H1 (cell line): ENCODE data around the gene GPATCH11. TPM values are rescaled to one million over a fixed set of nuclear protein-coding genes. Genes with fewer than 3 reads are reported as not detected.

Experiments
- CTCF ChIA-PET: fragments of 300-600 bp; sonication (Branson Sonifier 250); formaldehyde crosslinking; loops from one replicate; lab custom pipeline; 2021; ENCODE audit not compliant: partially characterized antibody; lab: Charles Lee
- POLR2A ChIA-PET: fragments of 300-600 bp; sonication (Branson Sonifier 250); formaldehyde crosslinking; loops from one replicate; lab custom pipeline; 2021; ENCODE audit warnings: inconsistent platforms; ENCODE audit not compliant: partially characterized antibody; lab: Charles Lee
- DNase-seq, 2 experiments: peaks; one replicate each; pipeline versions ENCODE4 v3.0.0 to v3.0.0-alpha.2; 2010 to 2022; ENCODE audit warnings: low spot score in 2 of 2, low read depth in 1 of 2, mixed read lengths in 1 of 2
- FAIRE-seq: peaks from 2 replicates; lab custom pipeline; 2011; peaks lifted over from hg19 to GRCh38; lab: Jason Lieb, UNC
- H2AFZ ChIP-seq: 2 replicates; pipeline ENCODE4 v1.8.1; 2012; ENCODE audit warnings: low read length, inconsistent platforms
- H2AK5ac ChIP-seq: 2 replicates; pipeline ENCODE4 v1.6.1; 2013; ENCODE audit warnings: low read depth, low read length
- H2BK120ac ChIP-seq: replicated peaks from 2 replicates; pipeline ENCODE3; 2013; ENCODE audit warnings: low read depth, low read length, inconsistent platforms
- H2BK12ac ChIP-seq: 2 replicates; pipeline ENCODE4 v1.6.1; 2013; ENCODE audit warnings: low read depth, low read length
- H2BK15ac ChIP-seq: 2 replicates; pipeline ENCODE4 v1.6.1; 2013; ENCODE audit warnings: low read length
- H2BK20ac ChIP-seq: 2 replicates; pipeline ENCODE4 v1.6.1; 2013; ENCODE audit warnings: low read length
- H2BK5ac ChIP-seq: 2 replicates; pipeline ENCODE4 v1.6.1; 2013; ENCODE audit warnings: low read depth, low read length
- H3K14ac ChIP-seq: 2 replicates; pipeline ENCODE4 v1.6.1; 2013; ENCODE audit warnings: inconsistent platforms; ENCODE audit not compliant: insufficient read length
- H3K18ac ChIP-seq: 2 replicates; pipeline ENCODE4 v1.6.1; 2013; ENCODE audit warnings: low read length; ENCODE audit errors: extremely low read depth
- H3K23ac ChIP-seq: 2 replicates; pipeline ENCODE4 v1.6.1; 2013; ENCODE audit warnings: inconsistent platforms; ENCODE audit not compliant: insufficient read length
- H3K23me2 ChIP-seq: 2 replicates; pipeline ENCODE4 v1.6.1; 2013; ENCODE audit warnings: low read depth, low read length
- H3K27ac ChIP-seq: 2 replicates; pipeline ENCODE4 v1.6.1; 2011; ENCODE audit warnings: low read depth, low read length, inconsistent platforms
- H3K27me3 ChIP-seq, 4 experiments: replicated peaks in 1 of 4; 1 replicate in 1 of 4; 2 replicates in 3 of 4; pipeline versions ENCODE4 v1.6.1 to v1.8.1; 2011 to 2013; ENCODE audit warnings: low read length in 3 of 4, mild to moderate bottlenecking in 3 of 4, inconsistent platforms in 2 of 4, mixed read lengths in 2 of 4, moderate library complexity in 1 of 4; ENCODE audit not compliant: control insufficient read depth in 3 of 4, insufficient read depth in 3 of 4; ENCODE audit errors: extremely low read depth in 1 of 4
- H3K36me3 ChIP-seq, 4 experiments: 2 replicates each; pipeline versions ENCODE4 v1.6.1 to v1.8.1; 2011 to 2013; ENCODE audit warnings: mild to moderate bottlenecking in 4 of 4, low read length in 3 of 4, moderate library complexity in 2 of 4, control low read depth in 1 of 4, inconsistent platforms in 1 of 4; ENCODE audit not compliant: insufficient read depth in 4 of 4, control insufficient read depth in 2 of 4
- H3K4ac ChIP-seq: replicated peaks from 2 replicates; pipeline ENCODE3; 2013; ENCODE audit warnings: low read length, low read depth, mixed read lengths, inconsistent platforms; ENCODE audit not compliant: insufficient read length
- H3K4me1 ChIP-seq, 4 experiments: replicated peaks in 1 of 4; 1 replicate in 1 of 4; 2 replicates in 3 of 4; pipeline versions ENCODE4 v1.6.1 to v1.8.1; 2011 to 2013; ENCODE audit warnings: low read length in 3 of 4, inconsistent platforms in 2 of 4, mixed read lengths in 1 of 4; ENCODE audit not compliant: insufficient read depth in 4 of 4, control insufficient read depth in 3 of 4
- H3K4me2 ChIP-seq, 2 experiments: 2 replicates each; pipeline versions ENCODE4 v1.6.1 to v1.8.1; 2011 to 2013; ENCODE audit warnings: low read depth in 2 of 2, low read length in 2 of 2, control low read depth in 1 of 2, inconsistent platforms in 1 of 2, mild to moderate bottlenecking in 1 of 2; ENCODE audit not compliant: insufficient read depth in 1 of 2
- H3K4me3 ChIP-seq, 4 experiments: fragments of 200-600, 300-600 bp in 1 of 4; sonication (generic), shearing (Covaris generic), sonication (Bioruptor Twin) in 1 of 4; 2 replicates each; pipeline versions ENCODE4 v1.5.1 to v1.8.1; 2011 to 2016; ENCODE audit warnings: low read length in 4 of 4, low read depth in 3 of 4, control low read depth in 2 of 4, inconsistent platforms in 2 of 4, mild to moderate bottlenecking in 2 of 4, mixed read lengths in 1 of 4, moderate library complexity in 1 of 4; ENCODE audit not compliant: insufficient read depth in 2 of 4; ENCODE audit errors: extremely low read depth in 1 of 4
- H3K56ac ChIP-seq: replicated peaks from 2 replicates; pipeline ENCODE3; 2013; ENCODE audit warnings: low read depth, mild to moderate bottlenecking, mixed read lengths, low read length, inconsistent platforms; ENCODE audit not compliant: insufficient read length
- H3K79me1 ChIP-seq: 2 replicates; pipeline ENCODE4 v1.6.1; 2013; ENCODE audit warnings: low read depth, low read length, control low read depth
- H3K79me2 ChIP-seq, 2 experiments: 2 replicates each; pipeline versions ENCODE4 v1.6.1 to v1.8.1; 2012 to 2013; ENCODE audit warnings: low read length in 2 of 2, mild to moderate bottlenecking in 2 of 2, inconsistent platforms in 1 of 2; ENCODE audit not compliant: insufficient read depth in 2 of 2, control insufficient read depth in 1 of 2
- H3K9ac ChIP-seq, 4 experiments: replicated peaks in 1 of 4; 1 replicate in 1 of 4; 2 replicates in 3 of 4; pipeline versions ENCODE4 v1.6.1 to v1.8.1; 2011 to 2013; ENCODE audit warnings: low read depth in 3 of 4, low read length in 3 of 4, control low read depth in 2 of 4, mild to moderate bottlenecking in 2 of 4, moderate library complexity in 2 of 4, inconsistent platforms in 1 of 4; ENCODE audit errors: extremely low read depth in 1 of 4
- H3K9me3 ChIP-seq, 2 experiments: 2 replicates each; pipeline versions ENCODE4 v1.6.1 to v1.8.1; 2012 to 2013; ENCODE audit warnings: mild to moderate bottlenecking in 2 of 2, moderate library complexity in 2 of 2, control low read depth in 1 of 2, inconsistent platforms in 1 of 2, low read depth in 1 of 2, low read length in 1 of 2, mixed read lengths in 1 of 2; ENCODE audit not compliant: insufficient read depth in 2 of 2
- H4K20me1 ChIP-seq, 2 experiments: replicated peaks in 1 of 2; 2 replicates each; pipeline versions ENCODE3 to v1.8.1; 2011 to 2013; ENCODE audit warnings: inconsistent platforms in 2 of 2, low read length in 2 of 2, mild to moderate bottlenecking in 1 of 2; ENCODE audit not compliant: insufficient read depth in 2 of 2, control insufficient read depth in 1 of 2
- H4K5ac ChIP-seq: 2 replicates; pipeline ENCODE4 v1.6.1; 2013; ENCODE audit warnings: low read length, low read depth, mixed read lengths, inconsistent platforms; ENCODE audit not compliant: insufficient read length
- H4K8ac ChIP-seq: 2 replicates; pipeline ENCODE4 v1.8.0; 2013; ENCODE audit warnings: mild to moderate bottlenecking, moderate library complexity, low read length, inconsistent platforms; ENCODE audit not compliant: insufficient read depth; ENCODE audit errors: extremely low read depth
- H4K91ac ChIP-seq: replicated peaks from 2 replicates; pipeline ENCODE3; 2013; ENCODE audit warnings: low read length, mixed read lengths, inconsistent platforms; ENCODE audit not compliant: insufficient read length
- BRCA1 ChIP-seq: IDR thresholded peaks from 2 replicates; pipeline ENCODE4 v1.6.1; 2012; ENCODE audit warnings: low read depth, low read length, improper control_type of control experiment
- HDAC6 ChIP-seq: IDR thresholded peaks from one replicate; pipeline ENCODE4 v1.7.1; 2012; ENCODE audit warnings: low read depth, mild to moderate bottlenecking, inconsistent platforms, low read length, moderate library complexity
- KDM4A ChIP-seq: IDR thresholded peaks from one replicate; pipeline ENCODE4 v1.7.1; 2012; ENCODE audit warnings: low read depth, mild to moderate bottlenecking, moderate library complexity, low read length, inconsistent platforms; ENCODE audit not compliant: severe bottlenecking
- PHF8 ChIP-seq: fragments of 200-600 bp; sonication (generic); conservative IDR thresholded peaks from 2 replicates; pipeline ENCODE4 v1.7.1; 2012; ENCODE audit warnings: low read depth, mild to moderate bottlenecking, inconsistent platforms, low read length, moderate library complexity
- POLR2A ChIP-seq, 2 experiments: IDR thresholded peaks; 1 replicate in 1 of 2; 2 replicates in 1 of 2; pipeline ENCODE4 v1.6.1; 2011; ENCODE audit warnings: low read depth in 2 of 2, low read length in 2 of 2, mild to moderate bottlenecking in 2 of 2; ENCODE audit errors: control extremely low read depth in 1 of 2
- POLR2AphosphoS5 ChIP-seq: IDR thresholded peaks from 2 replicates; pipeline ENCODE4 v1.6.1; 2011; ENCODE audit warnings: low read depth, low read length
- RBBP5 ChIP-seq: IDR thresholded peaks from 2 replicates; pipeline ENCODE4 v1.7.1; 2012; ENCODE audit warnings: low read depth, mild to moderate bottlenecking, inconsistent platforms, low read length, moderate library complexity, borderline replicate concordance
- SIRT6 ChIP-seq: IDR thresholded peaks from one replicate; pipeline ENCODE4 v1.7.1; 2012; ENCODE audit warnings: low read length, inconsistent platforms
- SP1 ChIP-seq: IDR thresholded peaks from 2 replicates; pipeline ENCODE4 v1.6.1; 2011; ENCODE audit warnings: low read depth, low read length
- SP4 ChIP-seq: IDR thresholded peaks from 2 replicates; pipeline ENCODE4 v1.6.1; 2012; ENCODE audit warnings: low read length, inconsistent platforms
- WGBS, 2 experiments: shearing (Covaris generic) in 1 of 2; methylation state at CpG; one replicate each; pipeline versions ENCODE4 v1.1.6 to v1.1.7; 2013 to 2015; ENCODE audit warnings: low lambda C conversion rate in 2 of 2, mixed read lengths in 2 of 2, inconsistent platforms in 1 of 2, low coverage in 1 of 2, missing lambda C conversion rate in 1 of 2; ENCODE audit not compliant: insufficient replicate concordance in 2 of 2, insufficient coverage in 1 of 2, insufficient read length in 1 of 2; ENCODE audit errors: extremely low coverage in 1 of 2, missing lambda C conversion rate in 1 of 2; 5-methylcytosine and 5-hydroxymethylcytosine counted together
- long read RNA-seq, 2 experiments: library from RNA in 1 of 2; library from capped mRNA in 1 of 2; stranded (forward); transcript quantifications; one replicate each; pipeline ENCODE4 v2.0.0, GENCODE V29; 2021; ENCODE audit warnings: inconsistent platforms in 1 of 2
- polyA minus RNA-seq, 3 experiments: library from RNA; depleted of rRNA, polyadenylated mRNA; stranded (reverse); fragments of >200 nt; gene quantifications; 1 replicate in 2 of 3; 2 replicates in 1 of 3; pipeline ENCODE4 v1.2.3, GENCODE V29; 2011
- polyA plus RNA-seq, 7 experiments: library from polyadenylated mRNA; depleted of rRNA in 3 of 7; stranded (reverse) in 5 of 7; unstranded in 2 of 7; fragments of >200 nt in 5 of 7; fragments of 200-250 nt in 2 of 7; gene quantifications; 1 replicate in 5 of 7; 2 replicates in 1 of 7; 4 replicates in 1 of 7; pipeline versions ENCODE4 v1.2.1 to v1.2.3, GENCODE V29; 2011 to 2013; ENCODE audit warnings: missing spikeins in 2 of 7, mixed read lengths in 2 of 7
- total RNA-seq: library from RNA; stranded (reverse); fragmentation: NEBNext Ultra II Directional; extraction: Animal tissue kit (Norgen Biotek cat#: 25700); gene quantifications from 2 replicates; pipeline ENCODE4 v1.2.1, GENCODE V29; 2021

The GPATCH11 gene
- total RNA-seq: 2.7 and 3.4 TPM in 2 replicates
- 0.38 and 0.60 TPM in 2 replicates for polyA plus RNA-seq (2011; rRNA removed)
- 0.93 TPM for polyA plus RNA-seq (2011; cell fraction: cytosol; rRNA removed)
- 0.30 TPM for polyA plus RNA-seq (2011; cell fraction: nucleus; rRNA removed)
- polyA plus RNA-seq (2012, experiment 1 of 2): 1.5 to 3.3 TPM (median 1.8 TPM) in 4 replicates
- polyA plus RNA-seq (2012, experiment 2 of 2): 0.20 TPM
- polyA plus RNA-seq (2013, experiment 1 of 2): 5.8 TPM
- 4.7 TPM for polyA plus RNA-seq (2013, experiment 2 of 2)
- 0.69 and 0.93 TPM in 2 replicates for polyA minus RNA-seq (2011; rRNA and poly(A)+ RNA removed)
- 0.51 TPM for polyA minus RNA-seq (2011; cell fraction: cytosol; rRNA and poly(A)+ RNA removed)
- polyA minus RNA-seq (2011; cell fraction: nucleus; rRNA and poly(A)+ RNA removed): 1.8 TPM
- long read RNA-seq, experiment 1, partial matches to known transcripts: 0 of 2 reads
- long read RNA-seq, experiment 1, other reads (novel, unspliced or antisense): 2 of 2 reads
- long read RNA-seq, experiment 2, partial matches to known transcripts: 3 of 7 reads
- long read RNA-seq, experiment 2, other reads (novel, unspliced or antisense): 0 of 7 reads

GRCh38 chr2:37083873-37084794 is at the start of gene GPATCH11, which contains the start of gene HEATR5B:
Gene GPATCH11, plus strand, starts transcription at chr2:37084518. Its CDS starts 3,864 bp downstream, at chr2:37088382.
Gene HEATR5B, minus strand, starts transcription at chr2:37084372. Its CDS starts 958 bp downstream, at chr2:37083414.
- Histone ChIP-seq H3K4me1 (peaks cover 0 to 4% (median 2%) of the 10 kb centered on the region in 4 experiments; a peak in 2 of 7 replicates), H2BK20ac (no peak within 1 kb of the TSS), H3K4ac (no peak within 1 kb of the TSS), H2BK12ac (no peak within 1 kb of the TSS), H3K36me3 (no peaks in the 10 kb centered on the region), H3K27me3 (no peaks in the 10 kb centered on the region), H4K8ac (peak within 1 kb of the TSS; percentile 53), H3K4me2 (peak within 1 kb of the TSS; percentile 76 to 93), H4K91ac (no peak within 1 kb of the TSS), H3K56ac (peak within 1 kb of the TSS; percentile 47), H3K79me1 (no peaks in the 10 kb centered on the region), H3K23ac (no peak within 1 kb of the TSS), H2BK120ac (no peak within 1 kb of the TSS), H2AFZ (peak within 1 kb of the TSS; percentile 99), H2BK5ac (no peak within 1 kb of the TSS), H3K14ac (no peak within 1 kb of the TSS), H2AK5ac (no peak within 1 kb of the TSS), H4K5ac (no peak within 1 kb of the TSS), H3K18ac (peak within 1 kb of the TSS; percentile 73; the same call in 1 of the 2 replicates), H3K9ac (peak within 1 kb of the TSS; percentile 9 to 69 (median 51)), H3K4me3 (peak within 1 kb of the TSS; percentile 71 to 97 (median 80)), H3K27ac (no peak within 1 kb of the TSS), H4K20me1 (peaks cover 0 to 3% of the 10 kb centered on the region in 2 experiments), H3K9me3 (no peaks in the 10 kb centered on the region), H3K23me2 (peaks cover 8% of the 10 kb centered on the region), H2BK15ac (no peak within 1 kb of the TSS), H3K79me2 (no peaks in the 10 kb centered on the region)
- POLR2A ChIA-PET: interaction anchor here (0.5 to 1.0 kb wide), 2 partner anchors 26 to 131 kb away, joined by 3 to 4 read pairs; no protein-coding TSS in a partner anchor
- peak; percentile 7 for FAIRE-seq
- WGBS, 2 experiments: 3% methylated on average over 74 of the region's 74 CpGs; no CpG with 5 or more reads in 1 of the 2 experiments
- DNase-seq: peak; percentile 97 to 99
- CTCF ChIA-PET: no interaction called here
- TF ChIP-seq POLR2A (IDR thresholded peaks at IDR 0.05; ENCODE audit: control extremely low read depth in 1 of 2, low read depth in 2 of 2, low read length in 2 of 2): peak in 1 of 2 experiments; percentile 27; a peak in 1 of 3 replicates
- peak; percentile 65; the same call in 1 of the 2 replicates for TF ChIP-seq SP4
- no peak for TF ChIP-seq SIRT6
- peak; percentile 94 for TF ChIP-seq RBBP5
- TF ChIP-seq SP1: no peak
- TF ChIP-seq PHF8: peak; percentile 72
- TF ChIP-seq KDM4A: peak; percentile 96
- TF ChIP-seq HDAC6: no peak
- TF ChIP-seq POLR2AphosphoS5: 0 out of 2 replicates have a peak, but pooled peaks have one; percentile 44
- no peak for TF ChIP-seq BRCA1
